Chondrocyte (in vitro differentiated cells): ENCODE measurements around the gene BBX. TPM values are rescaled to one million over a fixed set of nuclear protein-coding genes. Genes with fewer than 3 reads are reported as not detected.
"Not testable (repeated sequence)": the region's sequence is repeated elsewhere in the genome, so short reads cannot be mapped to it uniquely, and the experiment has no call there.

Experiments used
- DNase-seq: peaks from one replicate; pipeline ENCODE4 v3.0.0; 2021; ENCODE audit warnings: mixed read lengths, low spot score
- H3K27ac Mint-ChIP-seq: one replicate; pipeline ENCODE4 v1.8.0; 2021; ENCODE audit warnings: mild to moderate bottlenecking, moderate library complexity, mixed read lengths; ENCODE audit not compliant: unreplicated experiment
- H3K27me3 Mint-ChIP-seq: 2 replicates; pipeline ENCODE4 v1.8.0; 2021; ENCODE audit warnings: low read depth, mixed read lengths
- H3K36me3 Mint-ChIP-seq: 2 replicates; pipeline ENCODE4 v1.8.0; 2021; ENCODE audit warnings: low read depth, mixed read lengths
- H3K4me1 Mint-ChIP-seq: 2 replicates; pipeline ENCODE4 v1.8.0; 2021; ENCODE audit warnings: low read depth, mild to moderate bottlenecking, mixed read lengths
- H3K4me3 Mint-ChIP-seq: one replicate; pipeline ENCODE4 v1.8.0; 2021; ENCODE audit warnings: mild to moderate bottlenecking, moderate library complexity, mixed read lengths; ENCODE audit not compliant: unreplicated experiment
- H3K9me3 Mint-ChIP-seq: 2 replicates; pipeline ENCODE4 v1.8.0; 2021; ENCODE audit warnings: low read depth, mixed read lengths
- CTCF ChIP-seq: fragments of 200-600 bp; sonication (generic); IDR thresholded peaks from 2 replicates; pipeline ENCODE4 v1.5.0; 2021; ENCODE audit warnings: antibody characterized with exemption, mild to moderate bottlenecking, moderate library complexity
- total RNA-seq: library from RNA; stranded (reverse); gene quantifications from 3 replicates; pipeline ENCODE4 v1.2.1, GENCODE V29; 2021

BBX gene
- total RNA-seq, 1 donor from 2014 or later: 69.6 TPM

- TF ChIP-seq CTCF: no peak
- no peak for DNase-seq
- H3K36me3 Mint-ChIP-seq: no peaks in the 10 kb centered on the region
- H3K27me3 Mint-ChIP-seq: no peaks in the 10 kb centered on the region
- peaks cover 5% of the 10 kb centered on the region for H3K4me1 Mint-ChIP-seq
- H3K4me3 Mint-ChIP-seq: no peak overlapping the region
- H3K27ac Mint-ChIP-seq: no peak overlapping the region
- no peaks in the 10 kb centered on the region for H3K9me3 Mint-ChIP-seq
These were observed 310.3 kb downstream of the BBX start for GRCh38 chr3:107833043-107833442.

GRCh38 chr3:107833722-107834416, 311.1 kb downstream of the BBX start:
- no peak overlapping the region for H3K27ac Mint-ChIP-seq
- no peak for TF ChIP-seq CTCF
- no peaks in the 10 kb centered on the region for H3K27me3 Mint-ChIP-seq
- H3K36me3 Mint-ChIP-seq: no peaks in the 10 kb centered on the region
- DNase-seq: no peak
- no peak overlapping the region for H3K4me3 Mint-ChIP-seq
- H3K9me3 Mint-ChIP-seq: no peaks in the 10 kb centered on the region
- H3K4me1 Mint-ChIP-seq: peaks cover 5% of the 10 kb centered on the region

GRCh38 chr3:107835001-107835400, 312.2 kb downstream of the BBX start:
- not testable (repeated sequence) for H3K36me3 Mint-ChIP-seq, DNase-seq, H3K9me3 Mint-ChIP-seq, H3K4me1 Mint-ChIP-seq, H3K27ac Mint-ChIP-seq, H3K27me3 Mint-ChIP-seq, H3K4me3 Mint-ChIP-seq

- TF ChIP-seq CTCF: no peak
- no peak overlapping the region for H3K27ac Mint-ChIP-seq
- peaks cover 2% of the 10 kb centered on the region for H3K4me1 Mint-ChIP-seq
- H3K36me3 Mint-ChIP-seq: no peaks in the 10 kb centered on the region
- DNase-seq: no peak
- H3K4me3 Mint-ChIP-seq: no peak overlapping the region
- H3K9me3 Mint-ChIP-seq: no peaks in the 10 kb centered on the region
- no peaks in the 10 kb centered on the region for H3K27me3 Mint-ChIP-seq
These were observed 315.3 kb downstream of the BBX start for GRCh38 chr3:107837895-107838612.

- H3K27me3 Mint-ChIP-seq: no peaks in the 10 kb centered on the region
- no peak overlapping the region for H3K27ac Mint-ChIP-seq
- DNase-seq: no peak
- H3K4me1 Mint-ChIP-seq: peaks cover 10% of the 10 kb centered on the region
- H3K9me3 Mint-ChIP-seq: no peaks in the 10 kb centered on the region
- TF ChIP-seq CTCF: no peak
- H3K4me3 Mint-ChIP-seq: no peak overlapping the region
- H3K36me3 Mint-ChIP-seq: no peaks in the 10 kb centered on the region
These were observed 319.1 kb downstream of the BBX start for GRCh38 chr3:107841831-107842230.
